Measurements from ENCODE around the gene PDIA5.

DNA sequence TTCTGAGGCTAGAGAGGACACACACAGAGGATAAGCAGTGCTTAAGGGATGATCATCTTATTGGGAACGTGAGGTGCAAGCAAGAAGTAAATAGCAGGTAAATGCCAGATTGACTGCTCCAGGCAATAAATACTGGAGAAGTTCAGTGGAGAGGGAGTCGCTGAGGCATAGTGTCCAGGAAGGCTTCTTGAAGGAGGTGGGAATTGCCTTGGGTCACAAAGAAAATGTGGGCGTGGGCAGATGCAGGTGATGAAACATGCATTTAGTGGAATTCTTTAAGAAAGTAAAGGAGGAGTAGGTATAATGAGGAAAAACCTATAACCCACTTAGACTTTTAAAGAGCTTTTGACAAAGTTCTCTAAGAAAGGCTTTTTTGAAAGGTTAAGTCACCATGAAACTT lies 31.8 kb upstream of the PDIA5 start:
- no peak for TF ChIP-seq CTCF (IDR thresholded peaks at IDR 0.05; ENCODE audit: low read length)
- TF ChIP-seq EZH2 (optimal IDR thresholded peaks at IDR 0.05; ENCODE audit: low read depth, low read length), result no peak
- no peak for TF ChIP-seq EZH2phosphoT487 (IDR thresholded peaks at IDR 0.05; ENCODE audit: low read length)

Measured in MM.1S (cell line).